ENCODE measurements around the gene OXCT2. TPM values are rescaled to one million over a fixed set of nuclear protein-coding genes. Genes with fewer than 3 reads are reported as not detected.

Gene OXCT2
- total RNA-seq, 2 donors from 2014 or later: 3.4 to 4.1 TPM

DNA sequence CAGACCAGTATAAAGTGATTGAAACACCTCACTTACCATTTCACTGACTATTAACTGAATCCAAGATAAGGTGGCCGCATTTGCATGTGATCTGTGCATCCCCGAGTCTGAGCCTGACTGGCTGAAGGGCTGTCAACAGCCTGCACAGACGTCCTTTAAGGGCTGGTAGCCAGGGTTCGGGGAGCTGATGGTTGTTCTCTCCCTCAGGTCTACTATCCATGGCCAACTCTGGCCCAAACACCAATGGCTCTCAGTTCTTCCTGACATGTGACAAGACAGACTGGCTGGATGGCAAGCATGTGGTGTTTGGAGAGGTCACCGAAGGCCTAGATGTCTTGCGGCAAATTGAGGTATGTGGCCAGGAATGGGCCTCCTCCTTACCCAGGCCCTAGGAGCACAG lies 18.4 kb downstream of the OXCT2 start:
- H3K4me1 ChIP-seq (ENCODE audit: control insufficient read depth in 1 of 2, low read depth in 2 of 2): peaks cover 11 to 38% of the 10 kb centered on the region in 2 donors
- no peak for ATAC-seq (ENCODE audit: insufficient number of reproducible peaks, low FRiP score, low read depth)
- no peak overlapping the region for H3K4me3 ChIP-seq
- no peaks in the 10 kb centered on the region for H3K27me3 ChIP-seq (replicated peaks; ENCODE audit: insufficient read depth)
- H3K9me3 ChIP-seq: no peaks in the 10 kb centered on the region
- no peak for DNase-seq (ENCODE audit: low spot score)
- TF ChIP-seq, protein P1, sequence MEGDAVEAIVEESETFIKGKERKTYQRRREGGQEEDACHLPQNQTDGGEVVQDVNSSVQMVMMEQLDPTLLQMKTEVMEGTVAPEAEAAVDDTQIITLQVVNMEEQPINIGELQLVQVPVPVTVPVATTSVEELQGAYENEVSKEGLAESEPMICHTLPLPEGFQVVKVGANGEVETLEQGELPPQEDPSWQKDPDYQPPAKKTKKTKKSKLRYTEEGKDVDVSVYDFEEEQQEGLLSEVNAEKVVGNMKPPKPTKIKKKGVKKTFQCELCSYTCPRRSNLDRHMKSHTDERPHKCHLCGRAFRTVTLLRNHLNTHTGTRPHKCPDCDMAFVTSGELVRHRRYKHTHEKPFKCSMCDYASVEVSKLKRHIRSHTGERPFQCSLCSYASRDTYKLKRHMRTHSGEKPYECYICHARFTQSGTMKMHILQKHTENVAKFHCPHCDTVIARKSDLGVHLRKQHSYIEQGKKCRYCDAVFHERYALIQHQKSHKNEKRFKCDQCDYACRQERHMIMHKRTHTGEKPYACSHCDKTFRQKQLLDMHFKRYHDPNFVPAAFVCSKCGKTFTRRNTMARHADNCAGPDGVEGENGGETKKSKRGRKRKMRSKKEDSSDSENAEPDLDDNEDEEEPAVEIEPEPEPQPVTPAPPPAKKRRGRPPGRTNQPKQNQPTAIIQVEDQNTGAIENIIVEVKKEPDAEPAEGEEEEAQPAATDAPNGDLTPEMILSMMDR (IDR thresholded peaks at IDR 0.05): no peak
- peaks cover 58% of the 10 kb centered on the region for H3K36me3 ChIP-seq
- peak overlapping the region; percentile 71 to 75 for H3K27ac ChIP-seq

DNA sequence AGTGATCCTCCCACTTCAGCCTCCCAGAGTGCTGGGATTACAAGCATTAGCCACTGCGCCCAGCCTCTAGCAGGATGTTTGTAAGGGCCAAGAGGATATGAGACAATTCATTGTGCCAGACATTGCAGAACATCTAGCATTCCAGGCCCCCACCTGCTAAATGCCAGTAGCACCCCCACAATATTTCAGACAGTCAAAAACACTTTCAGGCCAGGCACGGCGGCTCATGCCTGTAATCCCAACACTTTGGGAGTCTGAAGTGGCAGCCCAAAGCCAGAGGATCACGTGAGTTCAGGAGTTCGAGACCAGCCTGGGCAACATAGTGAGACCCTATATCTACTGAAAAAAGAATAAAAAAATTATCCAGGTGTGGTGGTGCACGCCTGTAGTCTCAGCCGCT lies 19.6 kb downstream of the OXCT2 start:
- TF ChIP-seq, protein P1 (IDR thresholded peaks at IDR 0.05): no peak
- Histone ChIP-seq H3K9me3 (no peaks in the 10 kb centered on the region), H3K4me3 (no peak overlapping the region), H3K27me3 (replicated peaks; ENCODE audit: insufficient read depth) (no peaks in the 10 kb centered on the region), H3K27ac (no peak overlapping the region), H3K4me1 (ENCODE audit: control insufficient read depth in 1 of 2, low read depth in 2 of 2) (peaks cover 11 to 38% of the 10 kb centered on the region in 2 donors), H3K36me3 (peaks cover 65% of the 10 kb centered on the region)
- ATAC-seq (ENCODE audit: insufficient number of reproducible peaks, low FRiP score, low read depth) (no peak), DNase-seq (ENCODE audit: low spot score) (no peak)

DNA sequence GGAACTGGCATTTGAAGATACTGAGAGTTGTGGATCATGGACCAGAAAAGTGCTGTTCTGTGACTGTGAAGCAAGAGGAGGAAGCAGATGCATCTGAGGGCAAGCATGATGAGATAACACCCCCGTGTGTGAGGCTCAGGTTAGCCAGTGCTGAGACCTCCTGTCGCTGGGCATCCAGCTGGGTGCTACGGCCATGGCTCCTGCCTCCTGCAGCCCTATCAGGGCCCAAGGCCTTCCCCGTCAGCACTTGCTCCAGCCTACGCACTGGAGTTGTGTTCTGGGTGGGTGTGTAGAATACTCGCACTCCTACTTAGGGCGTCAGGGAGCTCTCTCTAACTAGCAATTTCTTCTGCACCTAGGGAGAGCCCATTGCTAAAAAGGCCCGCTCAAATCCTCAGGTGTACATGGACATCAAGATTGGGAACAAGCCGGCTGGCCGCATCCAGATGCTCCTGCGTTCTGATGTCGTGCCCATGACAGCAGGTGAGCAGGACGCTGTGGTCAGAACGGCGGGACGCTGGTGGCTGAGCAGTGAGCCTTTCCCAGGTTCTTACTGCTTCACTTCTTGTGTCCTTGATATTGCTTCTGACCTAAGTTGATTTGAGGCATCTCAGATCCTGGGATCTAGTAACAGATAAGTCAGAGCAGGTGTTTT lies 26.0 kb downstream of the OXCT2 start:
- H3K9me3 ChIP-seq: no peaks in the 10 kb centered on the region

DNA sequence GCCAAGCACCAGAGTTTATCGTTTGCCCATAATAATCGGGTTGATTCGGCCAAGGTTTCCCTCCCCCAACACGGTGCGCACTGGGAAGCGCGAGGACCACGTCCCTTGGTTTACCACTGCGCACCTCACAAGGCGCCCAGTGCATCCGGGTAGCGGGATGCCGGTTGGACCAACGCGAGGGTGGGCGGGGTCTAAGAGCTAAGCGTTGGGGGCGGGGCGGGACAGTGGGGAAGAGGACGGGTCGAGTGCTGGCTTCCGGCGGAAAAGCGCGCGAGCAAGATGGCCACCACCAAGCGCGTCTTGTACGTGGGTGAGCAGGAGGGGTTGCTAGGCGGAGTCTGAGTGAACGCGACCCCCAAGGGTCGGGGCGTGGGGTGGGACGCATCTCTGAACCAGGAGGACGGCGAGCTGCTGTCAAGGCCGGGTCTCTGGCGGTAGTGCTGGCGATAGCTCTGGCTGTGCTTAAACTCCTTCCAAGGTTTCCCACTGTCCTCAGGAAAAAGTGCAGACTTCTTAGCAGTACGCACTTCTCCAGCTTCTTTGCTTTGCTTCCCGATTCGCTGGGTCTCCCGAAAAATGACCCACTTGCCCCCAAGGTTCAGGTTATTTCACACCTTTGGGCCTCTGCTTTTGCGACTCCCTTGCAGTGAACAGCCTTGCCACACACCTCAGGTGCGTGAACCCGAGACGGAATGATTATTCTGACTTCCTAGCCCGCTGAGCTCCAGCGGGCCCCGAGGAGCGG lies 32.4 kb downstream of the OXCT2 start, which contains the start of gene PPIE:
TSS of gene PPIE (plus strand) at position 261 of the 745 bp plus-strand sequence. CDS start at position 280, 19 bp downstream.
- H3K4me1 ChIP-seq (ENCODE audit: control insufficient read depth in 1 of 2, low read depth in 2 of 2): peaks cover 9 to 21% of the 10 kb centered on the region in 2 donors
- DNase-seq (ENCODE audit: low spot score) (peak; percentile 90), ATAC-seq (ENCODE audit: insufficient number of reproducible peaks, low FRiP score, low read depth) (peak; percentile 63)
- H3K27me3 ChIP-seq (replicated peaks; ENCODE audit: insufficient read depth): no peaks in the 10 kb centered on the region
- peaks cover 10% of the 10 kb centered on the region for H3K36me3 ChIP-seq
- no peaks in the 10 kb centered on the region for H3K9me3 ChIP-seq
- peak within 1 kb of the TSS; percentile 90 for H3K4me3 ChIP-seq
- peak within 1 kb of the TSS; percentile 51 to 74 for H3K27ac ChIP-seq
- TF ChIP-seq, protein P1 (IDR thresholded peaks at IDR 0.05): no peak

More for the DNA sequence above, 26.0 kb downstream of the OXCT2 start:
- H3K4me3 ChIP-seq: no peak overlapping the region
- H3K4me1 ChIP-seq (ENCODE audit: control insufficient read depth in 1 of 2, low read depth in 2 of 2): peaks cover 0 to 6% of the 10 kb centered on the region in 2 donors
- H3K27me3 ChIP-seq (replicated peaks; ENCODE audit: insufficient read depth): no peaks in the 10 kb centered on the region
- TF ChIP-seq, protein P1 (IDR thresholded peaks at IDR 0.05): no peak
- no peak overlapping the region for H3K27ac ChIP-seq
- no peak for DNase-seq (ENCODE audit: low spot score)
- ATAC-seq (ENCODE audit: insufficient number of reproducible peaks, low FRiP score, low read depth): no peak
- peaks cover 63% of the 10 kb centered on the region for H3K36me3 ChIP-seq

DNA sequence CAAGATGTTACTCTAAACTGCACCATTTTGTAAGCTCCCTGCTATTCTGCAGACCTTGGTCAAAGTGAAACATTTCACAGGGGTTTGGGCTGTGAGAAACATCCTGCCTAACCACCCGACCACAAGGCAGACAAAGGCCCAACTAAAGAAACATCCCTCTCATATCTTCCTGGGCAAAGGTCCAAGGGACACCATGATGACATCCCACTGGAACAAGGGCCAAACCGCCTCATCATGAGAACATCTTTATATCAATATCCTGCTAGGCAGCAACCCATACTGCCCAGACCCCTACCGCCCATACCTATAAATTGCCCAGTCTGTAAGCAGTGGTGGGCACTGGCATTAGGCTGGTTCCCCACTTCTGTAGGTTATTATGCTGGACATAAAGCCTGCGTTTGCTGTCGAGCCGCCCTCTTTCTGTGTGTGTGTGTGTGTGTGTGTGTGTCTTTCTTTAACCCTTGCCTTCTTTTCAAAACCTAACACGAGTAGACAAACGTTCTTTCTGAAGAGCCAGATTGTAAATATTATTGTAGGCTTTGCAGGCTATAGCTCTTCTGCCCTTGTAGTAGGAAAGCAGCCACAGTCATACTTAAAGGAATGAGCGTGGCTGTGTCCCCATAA lies 33.5 kb downstream of the OXCT2 start:
- no peak overlapping the region for H3K27ac ChIP-seq
- H3K4me1 ChIP-seq (ENCODE audit: control insufficient read depth in 1 of 2, low read depth in 2 of 2): peaks cover 9 to 31% of the 10 kb centered on the region in 2 donors
- no peaks in the 10 kb centered on the region for H3K27me3 ChIP-seq (replicated peaks; ENCODE audit: insufficient read depth)
- DNase-seq (ENCODE audit: low spot score): no peak
- peaks cover under 1% of the 10 kb centered on the region for H3K36me3 ChIP-seq
- ATAC-seq (ENCODE audit: insufficient number of reproducible peaks, low FRiP score, low read depth): no peak
- no peak overlapping the region for H3K4me3 ChIP-seq
- H3K9me3 ChIP-seq: no peaks in the 10 kb centered on the region
- TF ChIP-seq, protein P1 (IDR thresholded peaks at IDR 0.05): no peak

All from thoracic aorta (tissue), 2 donors.